ENCODE measurements around the gene NT5C1A.
A peak's percentile ranks its signal among the peaks of the same experiment; 100 is the strongest.

NT5C1A gene

GRCh38 chr1:39681999-39682398 lies 10.1 kb upstream of the NT5C1A start:
- DNase-seq = no peak
- TF ChIP-seq POLR2A (IDR thresholded peaks at IDR 0.05; ENCODE audit: low read length) (no peak), GATA1 (IDR thresholded peaks at IDR 0.05; ENCODE audit: low read depth, low read length) (no peak)

GRCh38 chr1:39681294-39681693 lies 9.4 kb upstream of the NT5C1A start:
- no peak for DNase-seq
- TF ChIP-seq POLR2A (IDR thresholded peaks at IDR 0.05; ENCODE audit: low read length) = no peak
- no peak for TF ChIP-seq GATA1 (IDR thresholded peaks at IDR 0.05; ENCODE audit: low read depth, low read length)

DNA sequence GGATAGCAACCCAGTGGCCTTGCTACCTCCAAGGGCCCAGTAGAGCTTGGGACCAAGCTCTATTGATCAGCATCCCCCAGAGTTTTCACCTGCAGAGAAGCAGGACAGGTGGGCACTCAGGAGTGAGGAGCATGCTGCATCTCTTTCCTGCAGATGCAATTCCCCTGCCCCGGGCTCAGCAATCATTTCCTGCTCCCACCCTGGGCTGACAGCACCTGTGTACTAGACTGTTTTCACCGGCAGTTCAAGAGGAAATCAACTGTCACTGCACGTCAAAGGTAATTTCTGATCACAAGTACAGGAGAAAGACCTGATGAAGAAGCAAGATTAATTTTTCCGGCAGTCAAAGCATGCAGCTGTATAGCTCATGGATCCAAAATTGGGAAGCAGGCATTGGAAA lies 8.8 kb upstream of the NT5C1A start:
- TF ChIP-seq POLR2A (IDR thresholded peaks at IDR 0.05; ENCODE audit: low read length) (no peak), GATA1 (IDR thresholded peaks at IDR 0.05; ENCODE audit: low read depth, low read length) (no peak)
- no peak for DNase-seq

DNA sequence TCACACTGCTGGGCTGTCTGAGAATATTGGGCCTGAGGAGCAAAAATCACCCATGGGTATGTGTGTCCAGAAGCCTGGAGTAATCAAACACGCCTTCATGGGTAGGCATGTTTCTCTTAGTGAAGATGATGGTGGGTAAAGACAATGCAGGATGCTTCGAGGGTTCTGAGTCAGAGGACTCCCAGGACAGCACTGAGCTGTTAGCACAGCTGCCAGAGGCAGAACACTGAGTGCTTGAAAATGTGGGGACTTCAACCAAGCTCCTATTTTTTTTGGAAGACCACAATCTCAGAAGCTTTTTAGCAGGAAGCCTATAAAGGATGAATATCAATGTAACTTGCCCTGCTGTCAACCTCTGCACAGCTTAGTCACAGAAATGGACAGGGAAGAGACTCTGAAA lies 7.9 kb upstream of the NT5C1A start:
- TF ChIP-seq POLR2A (IDR thresholded peaks at IDR 0.05; ENCODE audit: low read length) (no peak), GATA1 (IDR thresholded peaks at IDR 0.05; ENCODE audit: low read depth, low read length) (no peak)
- no peak for DNase-seq

DNA sequence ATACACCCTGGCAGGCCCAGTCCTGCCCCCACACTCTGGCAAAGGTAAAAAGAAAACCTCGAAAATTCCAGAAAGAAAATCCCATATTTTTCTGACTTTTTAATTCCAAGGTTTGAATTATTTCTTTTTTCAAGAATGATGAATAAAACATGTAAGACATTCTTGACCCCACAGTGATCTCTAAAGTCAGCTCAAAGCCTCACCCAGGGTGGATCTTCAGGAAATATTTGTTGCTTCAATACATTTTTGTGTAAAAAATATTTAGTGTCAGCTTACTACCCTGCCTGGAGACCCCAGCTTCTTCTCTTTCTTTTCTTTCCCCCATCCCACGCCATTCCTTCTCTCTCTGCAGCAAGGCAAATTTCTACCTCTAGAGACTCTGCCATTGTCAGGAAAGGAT lies 7.0 kb upstream of the NT5C1A start:
- TF ChIP-seq GATA1 (IDR thresholded peaks at IDR 0.05; ENCODE audit: low read depth, low read length) (no peak), POLR2A (IDR thresholded peaks at IDR 0.05; ENCODE audit: low read length) (no peak)
- DNase-seq = no peak

GRCh38 chr1:39677645-39678044 lies 5.7 kb upstream of the NT5C1A start:
- TF ChIP-seq POLR2A (IDR thresholded peaks at IDR 0.05; ENCODE audit: low read length) = no peak
- TF ChIP-seq GATA1 (IDR thresholded peaks at IDR 0.05; ENCODE audit: low read depth, low read length) = no peak
- no peak for DNase-seq

- TF ChIP-seq GATA1 (IDR thresholded peaks at IDR 0.05; ENCODE audit: low read depth, low read length) (no peak), POLR2A (IDR thresholded peaks at IDR 0.05; ENCODE audit: low read length) (no peak)
- no peak for DNase-seq
These were observed 5.1 kb upstream of the NT5C1A start for GRCh38 chr1:39676948-39677548.

GRCh38 chr1:39675220-39675619 lies 3.3 kb upstream of the NT5C1A start:
- TF ChIP-seq GATA1 (IDR thresholded peaks at IDR 0.05; ENCODE audit: low read depth, low read length) (no peak), POLR2A (IDR thresholded peaks at IDR 0.05; ENCODE audit: low read length) (no peak)
- no peak for DNase-seq

DNA sequence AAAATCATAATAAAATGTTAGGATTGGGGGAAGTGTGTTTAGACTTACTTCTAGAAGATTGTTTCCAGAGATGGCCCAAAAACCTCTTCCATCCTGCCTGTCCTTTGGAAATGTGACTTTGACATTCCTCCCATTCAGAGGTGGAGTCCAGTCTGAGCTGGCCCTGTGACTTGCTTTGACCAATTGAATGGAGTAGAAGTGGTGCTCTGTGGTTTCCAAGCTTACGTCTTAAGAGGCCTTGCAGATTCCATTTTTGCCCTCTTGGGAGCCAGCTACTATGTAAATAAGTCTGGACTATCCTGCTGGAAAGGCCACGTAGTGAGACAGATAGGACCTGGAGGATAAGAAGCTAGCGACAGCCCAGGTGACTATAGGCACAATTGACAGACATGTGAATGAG lies 1.3 kb upstream of the NT5C1A start:
- TF ChIP-seq GATA1 (IDR thresholded peaks at IDR 0.05; ENCODE audit: low read depth, low read length) (no peak), POLR2A (IDR thresholded peaks at IDR 0.05; ENCODE audit: low read length) (no peak)
- no peak for DNase-seq

DNA sequence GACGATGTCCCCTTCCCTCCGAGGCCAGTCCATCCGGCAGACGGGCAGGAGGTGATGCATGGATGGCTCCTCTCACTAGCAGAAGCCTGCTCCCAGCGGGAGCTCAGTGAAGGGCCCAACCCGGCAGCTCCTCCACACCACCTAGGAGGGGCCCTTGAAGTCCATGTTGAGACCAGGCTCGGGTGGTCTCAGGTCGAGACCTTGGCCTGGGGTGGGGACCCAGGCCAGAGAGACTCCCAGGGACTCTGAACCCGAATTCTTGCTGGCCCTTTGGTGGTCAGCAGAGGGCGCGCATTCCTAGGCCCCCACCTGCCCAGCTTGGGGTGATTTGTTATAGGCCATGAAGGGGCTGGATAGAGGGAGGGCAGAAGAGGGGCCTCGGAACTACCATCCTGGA lies 642 bp upstream of the NT5C1A start:
- TF ChIP-seq POLR2A (IDR thresholded peaks at IDR 0.05; ENCODE audit: low read length) = no peak
- no peak for TF ChIP-seq GATA1 (IDR thresholded peaks at IDR 0.05; ENCODE audit: low read depth, low read length)
- DNase-seq = peak; percentile 17 to 45

DNA sequence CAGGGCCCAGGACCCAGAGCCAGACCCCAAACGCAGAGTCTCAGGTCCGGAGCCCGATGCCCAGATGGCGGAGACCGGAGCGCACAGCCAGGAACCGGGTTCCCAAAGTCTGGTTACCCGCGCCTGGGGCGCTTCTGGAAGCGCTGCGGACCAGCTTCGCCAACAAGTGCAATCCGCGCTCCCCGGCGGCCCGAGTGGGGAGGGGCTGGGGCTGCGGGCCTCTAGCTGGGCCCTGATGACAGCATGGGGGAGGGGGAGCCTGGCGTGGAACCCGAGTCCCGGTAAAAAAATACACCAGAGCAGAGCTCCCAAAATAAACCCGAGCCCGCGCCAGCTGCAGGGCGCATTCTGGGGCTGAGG lies 494 bp downstream of the NT5C1A start:
- DNase-seq = no peak
- TF ChIP-seq GATA1 (IDR thresholded peaks at IDR 0.05; ENCODE audit: low read depth, low read length) (no peak), POLR2A (IDR thresholded peaks at IDR 0.05; ENCODE audit: low read length) (no peak)

DNA sequence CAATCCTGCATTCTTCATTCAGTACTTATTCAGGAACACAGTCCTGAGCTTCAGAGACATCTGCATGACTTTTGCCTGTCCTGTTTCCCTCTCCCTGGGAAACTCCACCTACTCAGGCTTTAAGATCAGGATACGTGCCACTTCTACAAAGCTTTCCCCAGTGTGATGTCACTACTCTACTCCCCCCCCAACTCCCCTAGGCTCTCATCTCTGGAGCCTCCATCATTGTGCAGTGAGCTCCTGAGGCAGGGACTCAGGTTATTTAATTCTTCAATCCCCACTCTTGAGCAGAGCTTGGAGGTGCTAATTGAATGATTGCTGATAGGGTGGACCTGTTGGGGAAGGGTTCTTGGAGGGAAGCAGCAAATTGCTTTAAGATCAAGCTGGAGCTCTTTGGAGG lies 1.2 kb downstream of the NT5C1A start:
- DNase-seq = no peak
- TF ChIP-seq POLR2A (IDR thresholded peaks at IDR 0.05; ENCODE audit: low read length) (no peak), GATA1 (IDR thresholded peaks at IDR 0.05; ENCODE audit: low read depth, low read length) (no peak)

- TF ChIP-seq GATA1 (IDR thresholded peaks at IDR 0.05; ENCODE audit: low read depth, low read length) (no peak), POLR2A (IDR thresholded peaks at IDR 0.05; ENCODE audit: low read length) (no peak)
- no peak for DNase-seq
These were observed 3.0 kb downstream of the NT5C1A start for GRCh38 chr1:39668894-39669293.

DNA sequence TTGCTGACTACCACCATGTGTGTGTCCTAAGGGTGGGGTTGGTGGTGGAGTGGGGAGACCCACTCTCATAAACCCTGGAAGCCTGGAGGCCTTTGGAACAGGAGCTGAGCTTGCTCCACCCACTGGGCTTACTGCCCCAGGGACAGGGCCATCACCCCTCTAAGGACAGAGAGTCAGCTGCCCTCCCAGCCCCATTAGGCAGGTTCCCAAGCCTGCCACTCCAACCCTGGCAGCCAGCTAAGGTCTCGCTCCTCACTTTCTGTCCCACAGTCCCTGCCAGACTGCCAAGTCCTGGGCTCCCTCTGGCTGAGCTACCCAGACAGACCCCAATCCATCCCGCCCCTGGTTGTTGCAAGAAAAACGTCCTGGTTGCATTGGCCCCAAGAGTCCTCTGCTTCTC lies 3.8 kb downstream of the NT5C1A start:
- no peak for DNase-seq
- no peak for TF ChIP-seq GATA1 (IDR thresholded peaks at IDR 0.05; ENCODE audit: low read depth, low read length)

- TF ChIP-seq GATA1 (IDR thresholded peaks at IDR 0.05; ENCODE audit: low read depth, low read length) = no peak
- no peak for TF ChIP-seq POLR2A (IDR thresholded peaks at IDR 0.05; ENCODE audit: low read length)
- DNase-seq = no peak
These were observed 5.1 kb downstream of the NT5C1A start for GRCh38 chr1:39666772-39667171.

- DNase-seq = peak; percentile 5 to 30
These were observed 8.3 kb downstream of the NT5C1A start for GRCh38 chr1:39663559-39663958.

More at GRCh38 chr1:39663559-39663958, 8.3 kb downstream of the NT5C1A start:
- TF ChIP-seq POLR2A (IDR thresholded peaks at IDR 0.05; ENCODE audit: low read length) (no peak), GATA1 (IDR thresholded peaks at IDR 0.05; ENCODE audit: low read depth, low read length) (no peak)

All from erythroblast (primary cell).